GM23338 (cell line): Measurements from ENCODE around the gene DYNC2LI1. TPM values are rescaled to one million over a fixed set of nuclear protein-coding genes. Genes with fewer than 3 reads are reported as not detected.

ENCODE experiments used
- ATAC-seq: fragments of 200-7000 bp; cut with Tn5 transposase; 3 replicates; pipeline ENCODE4 v1.9.1; 2020
- DNase-seq: peaks from one replicate; pipeline ENCODE4 v3.0.0-alpha.2; 2015; ENCODE audit warnings: low spot score
- H2AFZ ChIP-seq: fragments of 200-600 bp; sonication (generic); 2 replicates; pipeline ENCODE4 v1.8.0; 2016; ENCODE audit warnings: antibody characterized with exemption, mild to moderate bottlenecking, moderate library complexity
- H3F3A ChIP-seq: fragments of 200-600 bp; sonication (generic); replicated peaks from 2 replicates; pipeline ENCODE4 v1.8.0; 2017; ENCODE audit warnings: antibody characterized with exemption, mixed run types, low read depth
- H3K27ac ChIP-seq: fragments of 200-600 bp; sonication (generic); 2 replicates; pipeline ENCODE4 v1.6.1; 2016; ENCODE audit warnings: low read depth
- H3K27me3 ChIP-seq: fragments of 200-600 bp; sonication (generic); 2 replicates; pipeline ENCODE4 v1.8.0; 2016; ENCODE audit warnings: mild to moderate bottlenecking, mixed run types, moderate library complexity; ENCODE audit not compliant: insufficient read depth
- H3K36me3 ChIP-seq: fragments of 200-600 bp; sonication (generic); 2 replicates; pipeline ENCODE4 v1.8.0; 2016; ENCODE audit warnings: mild to moderate bottlenecking; ENCODE audit not compliant: insufficient read depth
- H3K4me1 ChIP-seq: fragments of 200-600 bp; sonication (generic); 2 replicates; pipeline ENCODE4 v1.8.0; 2016; ENCODE audit warnings: mild to moderate bottlenecking, moderate library complexity; ENCODE audit not compliant: insufficient read depth
- H3K4me2 ChIP-seq: fragments of 200-600 bp; sonication (generic); 2 replicates; pipeline ENCODE4 v1.7.1; 2017; ENCODE audit warnings: mixed run types
- H3K4me3 ChIP-seq: fragments of 200-600 bp; sonication (generic); 2 replicates; pipeline ENCODE4 v1.6.1; 2016; ENCODE audit warnings: mixed run types
- H3K79me2 ChIP-seq: fragments of 200-600 bp; sonication (generic); replicated peaks from 2 replicates; pipeline ENCODE4 v1.8.0; 2017; ENCODE audit warnings: mild to moderate bottlenecking; ENCODE audit not compliant: insufficient read depth
- H3K9me2 ChIP-seq: fragments of 200-600 bp; sonication (generic); 2 replicates; pipeline ENCODE4 v1.8.0; 2017; ENCODE audit not compliant: insufficient read depth
- H4K20me1 ChIP-seq: fragments of 200-600 bp; sonication (generic); replicated peaks from 2 replicates; pipeline ENCODE4 v1.8.0; 2017; ENCODE audit warnings: mild to moderate bottlenecking; ENCODE audit not compliant: insufficient read depth
- H3K27ac Mint-ChIP-seq: 2 replicates; pipeline ENCODE4 v1.8.0; 2020; ENCODE audit warnings: inconsistent platforms, mild to moderate bottlenecking, moderate library complexity, mixed read lengths
- H3K27me3 Mint-ChIP-seq: 3 replicates; pipeline ENCODE4 v1.8.0; 2022; ENCODE audit warnings: low read depth, mild to moderate bottlenecking, moderate library complexity, mixed read lengths, inconsistent platforms; ENCODE audit not compliant: insufficient read depth, poor library complexity
- H3K36me3 Mint-ChIP-seq: 3 replicates; pipeline ENCODE4 v1.8.0; 2021; ENCODE audit warnings: low read depth, mild to moderate bottlenecking, inconsistent platforms, moderate library complexity, mixed read lengths
- H3K4me1 Mint-ChIP-seq: 3 replicates; pipeline ENCODE4 v1.8.0; 2020; ENCODE audit warnings: mild to moderate bottlenecking, inconsistent platforms, mixed read lengths
- H3K4me3 Mint-ChIP-seq: 3 replicates; pipeline ENCODE4 v1.8.0; 2021; ENCODE audit warnings: moderate library complexity, mild to moderate bottlenecking, inconsistent platforms, mixed read lengths
- H3K9me3 Mint-ChIP-seq: 3 replicates; pipeline ENCODE4 v1.8.0; 2020; ENCODE audit warnings: moderate library complexity, mild to moderate bottlenecking, inconsistent platforms, mixed read lengths
- CREB1 ChIP-seq: fragments of 250-450 bp; sonication (Bioruptor Pico); IDR thresholded peaks from 2 replicates; pipeline ENCODE4 v1.5.0; 2020; ENCODE audit warnings: low read depth, mild to moderate bottlenecking, moderate library complexity
- EZH2 ChIP-seq: fragments of 200-600 bp; sonication (generic); IDR thresholded peaks from one replicate; pipeline ENCODE4 v1.8.0; 2017; ENCODE audit warnings: antibody characterized with exemption, mild to moderate bottlenecking, low read depth; ENCODE audit not compliant: unreplicated experiment
- EZH2phosphoT487 ChIP-seq: fragments of 200-600 bp; sonication (generic); IDR thresholded peaks from one replicate; pipeline ENCODE4 v1.8.1; 2018; ENCODE audit warnings: antibody characterized with exemption; ENCODE audit not compliant: unreplicated experiment
- JUNB ChIP-seq: IDR thresholded peaks from one replicate; pipeline ENCODE4 v1.6.1; 2016; ENCODE audit warnings: antibody characterized with exemption; ENCODE audit not compliant: unreplicated experiment
- NANOG ChIP-seq: IDR thresholded peaks from 2 replicates; pipeline ENCODE4 v1.6.1; 2016; ENCODE audit warnings: antibody characterized with exemption, borderline replicate concordance
- POLR2AphosphoS5 ChIP-seq: IDR thresholded peaks from 2 replicates; pipeline ENCODE4 v1.6.1; 2016; ENCODE audit warnings: antibody characterized with exemption, low read depth
- STAT1 ChIP-seq: IDR thresholded peaks from one replicate; pipeline ENCODE4 v1.6.1; 2016; ENCODE audit warnings: antibody characterized with exemption; ENCODE audit not compliant: unreplicated experiment
- ZNF114 ChIP-seq: fragments of 250-450 bp; sonication (Bioruptor Pico); IDR thresholded peaks from 2 replicates; pipeline ENCODE4 v1.5.0; 2020; ENCODE audit warnings: mild to moderate bottlenecking, moderate library complexity
- ZNF331 ChIP-seq: fragments of 250-450 bp; sonication (Bioruptor Pico); IDR thresholded peaks from 2 replicates; pipeline ENCODE4 v1.5.0; 2020; ENCODE audit warnings: low read depth, mild to moderate bottlenecking, moderate library complexity
- polyA plus RNA-seq: library from polyadenylated mRNA; unstranded; fragments of >200 nt; fragmentation: Nextera tagmentation; extraction: Ambion mirVana; gene quantifications from 2 replicates; pipeline ENCODE4 v1.2.1, GENCODE V29; 2016
- total RNA-seq: library from RNA; depleted of rRNA; stranded (reverse); fragments of >200 nt; shearing (Covaris generic); gene quantifications from 2 replicates; pipeline ENCODE4 v1.2.3, GENCODE V29; 2014
- TF ChIP-seq, protein P1 (sequence below): fragments of 250-450 bp; sonication (Bioruptor Pico); IDR thresholded peaks from 2 replicates; pipeline ENCODE4 v1.5.0; 2020; ENCODE audit warnings: mild to moderate bottlenecking, moderate library complexity
- TF ChIP-seq, protein P2 (sequence below): IDR thresholded peaks from one replicate; pipeline ENCODE4 v1.6.1; 2018; ENCODE audit warnings: antibody characterized with exemption; ENCODE audit not compliant: unreplicated experiment
- TF ChIP-seq, protein P3 (sequence below): IDR thresholded peaks from 2 replicates; pipeline ENCODE4 v1.6.1; 2016; ENCODE audit warnings: antibody characterized with exemption
- TF ChIP-seq, protein P4 (sequence below), 2 experiments: fragments of 200-600 bp in 1 of 2; sonication (generic) in 1 of 2; conservative IDR thresholded peaks; 2 replicates each; pipeline versions ENCODE4 v1.5.1 to v1.6.1; 2016 to 2017; ENCODE audit warnings: antibody characterized with exemption in 2 of 2, low read depth in 2 of 2, mild to moderate bottlenecking in 2 of 2, moderate library complexity in 1 of 2

The DYNC2LI1 gene
- total and polyA plus RNA-seq, 2 experiments from 2014 or later = 8.4 to 11.5 TPM

DNA sequence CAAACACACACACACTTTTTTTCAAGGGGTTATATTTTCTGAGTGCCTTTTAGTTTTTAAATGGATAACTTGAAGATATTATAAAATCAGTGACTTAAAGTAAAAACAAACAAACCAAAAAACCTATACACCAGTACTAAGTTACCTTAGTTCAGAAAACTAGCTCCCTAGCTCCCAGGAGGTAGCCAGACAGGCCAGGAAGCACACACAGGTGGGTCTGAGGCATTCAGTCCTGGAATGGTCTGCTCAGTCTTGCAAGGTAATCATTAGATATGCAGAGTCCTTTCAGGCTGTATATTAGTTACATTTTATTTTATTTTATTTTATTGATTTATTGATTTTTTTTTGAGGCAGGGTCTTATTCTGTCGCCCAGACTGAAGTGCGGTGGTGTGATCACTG, 10.7 kb upstream of the DYNC2LI1 start:
- H3K4me3 ChIP-seq = no peak overlapping the region
- no peak overlapping the region for H3K27ac ChIP-seq

More for the DNA sequence above, 10.7 kb upstream of the DYNC2LI1 start:
- no peak overlapping the region for H3K4me3 Mint-ChIP-seq
- no peaks in the 10 kb centered on the region for H3K4me1 ChIP-seq
- H3K4me1 Mint-ChIP-seq = peaks cover 10% of the 10 kb centered on the region
- no peaks in the 10 kb centered on the region for H3K9me3 Mint-ChIP-seq
- H3K36me3 ChIP-seq = no peaks in the 10 kb centered on the region
- no peaks in the 10 kb centered on the region for H3K36me3 Mint-ChIP-seq
- H3K9me2 ChIP-seq = no peaks in the 10 kb centered on the region
- no peaks in the 10 kb centered on the region for H4K20me1 ChIP-seq
- no peaks in the 10 kb centered on the region for H3K79me2 ChIP-seq
- TF ChIP-seq CREB1 (CRISPR knock-in tag) (no peak), EZH2phosphoT487 (no peak), STAT1 (no peak), ZNF331 (no peak), NANOG (no peak), EZH2 (no peak), JUNB (no peak), POLR2AphosphoS5 (no peak), ZNF114 (no peak)
- TF ChIP-seq, protein P1, sequence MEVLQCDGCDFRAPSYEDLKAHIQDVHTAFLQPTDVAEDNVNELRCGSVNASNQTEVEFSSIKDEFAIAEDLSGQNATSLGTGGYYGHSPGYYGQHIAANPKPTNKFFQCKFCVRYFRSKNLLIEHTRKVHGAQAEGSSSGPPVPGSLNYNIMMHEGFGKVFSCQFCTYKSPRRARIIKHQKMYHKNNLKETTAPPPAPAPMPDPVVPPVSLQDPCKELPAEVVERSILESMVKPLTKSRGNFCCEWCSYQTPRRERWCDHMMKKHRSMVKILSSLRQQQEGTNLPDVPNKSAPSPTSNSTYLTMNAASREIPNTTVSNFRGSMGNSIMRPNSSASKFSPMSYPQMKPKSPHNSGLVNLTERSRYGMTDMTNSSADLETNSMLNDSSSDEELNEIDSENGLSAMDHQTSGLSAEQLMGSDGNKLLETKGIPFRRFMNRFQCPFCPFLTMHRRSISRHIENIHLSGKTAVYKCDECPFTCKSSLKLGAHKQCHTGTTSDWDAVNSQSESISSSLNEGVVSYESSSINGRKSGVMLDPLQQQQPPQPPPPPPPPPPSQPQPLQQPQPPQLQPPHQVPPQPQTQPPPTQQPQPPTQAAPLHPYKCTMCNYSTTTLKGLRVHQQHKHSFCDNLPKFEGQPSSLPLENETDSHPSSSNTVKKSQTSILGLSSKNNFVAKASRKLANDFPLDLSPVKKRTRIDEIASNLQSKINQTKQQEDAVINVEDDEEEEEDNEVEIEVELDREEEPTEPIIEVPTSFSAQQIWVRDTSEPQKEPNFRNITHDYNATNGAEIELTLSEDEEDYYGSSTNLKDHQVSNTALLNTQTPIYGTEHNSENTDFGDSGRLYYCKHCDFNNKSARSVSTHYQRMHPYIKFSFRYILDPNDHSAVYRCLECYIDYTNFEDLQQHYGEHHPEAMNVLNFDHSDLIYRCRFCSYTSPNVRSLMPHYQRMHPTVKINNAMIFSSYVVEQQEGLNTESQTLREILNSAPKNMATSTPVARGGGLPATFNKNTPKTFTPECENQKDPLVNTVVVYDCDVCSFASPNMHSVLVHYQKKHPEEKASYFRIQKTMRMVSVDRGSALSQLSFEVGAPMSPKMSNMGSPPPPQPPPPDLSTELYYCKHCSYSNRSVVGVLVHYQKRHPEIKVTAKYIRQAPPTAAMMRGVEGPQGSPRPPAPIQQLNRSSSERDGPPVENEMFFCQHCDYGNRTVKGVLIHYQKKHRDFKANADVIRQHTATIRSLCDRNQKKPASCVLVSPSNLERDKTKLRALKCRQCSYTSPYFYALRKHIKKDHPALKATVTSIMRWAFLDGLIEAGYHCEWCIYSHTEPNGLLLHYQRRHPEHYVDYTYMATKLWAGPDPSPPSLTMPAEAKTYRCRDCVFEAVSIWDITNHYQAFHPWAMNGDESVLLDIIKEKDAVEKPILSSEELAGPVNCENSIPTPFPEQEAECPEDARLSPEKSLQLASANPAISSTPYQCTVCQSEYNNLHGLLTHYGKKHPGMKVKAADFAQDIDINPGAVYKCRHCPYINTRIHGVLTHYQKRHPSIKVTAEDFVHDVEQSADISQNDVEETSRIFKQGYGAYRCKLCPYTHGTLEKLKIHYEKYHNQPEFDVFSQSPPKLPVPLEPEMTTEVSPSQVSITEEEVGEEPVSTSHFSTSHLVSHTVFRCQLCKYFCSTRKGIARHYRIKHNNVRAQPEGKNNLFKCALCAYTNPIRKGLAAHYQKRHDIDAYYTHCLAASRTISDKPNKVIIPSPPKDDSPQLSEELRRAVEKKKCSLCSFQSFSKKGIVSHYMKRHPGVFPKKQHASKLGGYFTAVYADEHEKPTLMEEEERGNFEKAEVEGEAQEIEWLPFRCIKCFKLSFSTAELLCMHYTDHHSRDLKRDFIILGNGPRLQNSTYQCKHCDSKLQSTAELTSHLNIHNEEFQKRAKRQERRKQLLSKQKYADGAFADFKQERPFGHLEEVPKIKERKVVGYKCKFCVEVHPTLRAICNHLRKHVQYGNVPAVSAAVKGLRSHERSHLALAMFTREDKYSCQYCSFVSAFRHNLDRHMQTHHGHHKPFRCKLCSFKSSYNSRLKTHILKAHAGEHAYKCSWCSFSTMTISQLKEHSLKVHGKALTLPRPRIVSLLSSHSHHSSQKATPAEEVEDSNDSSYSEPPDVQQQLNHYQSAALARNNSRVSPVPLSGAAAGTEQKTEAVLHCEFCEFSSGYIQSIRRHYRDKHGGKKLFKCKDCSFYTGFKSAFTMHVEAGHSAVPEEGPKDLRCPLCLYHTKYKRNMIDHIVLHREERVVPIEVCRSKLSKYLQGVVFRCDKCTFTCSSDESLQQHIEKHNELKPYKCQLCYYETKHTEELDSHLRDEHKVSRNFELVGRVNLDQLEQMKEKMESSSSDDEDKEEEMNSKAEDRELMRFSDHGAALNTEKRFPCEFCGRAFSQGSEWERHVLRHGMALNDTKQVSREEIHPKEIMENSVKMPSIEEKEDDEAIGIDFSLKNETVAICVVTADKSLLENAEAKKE = no peak
- TF ChIP-seq, protein P2, sequence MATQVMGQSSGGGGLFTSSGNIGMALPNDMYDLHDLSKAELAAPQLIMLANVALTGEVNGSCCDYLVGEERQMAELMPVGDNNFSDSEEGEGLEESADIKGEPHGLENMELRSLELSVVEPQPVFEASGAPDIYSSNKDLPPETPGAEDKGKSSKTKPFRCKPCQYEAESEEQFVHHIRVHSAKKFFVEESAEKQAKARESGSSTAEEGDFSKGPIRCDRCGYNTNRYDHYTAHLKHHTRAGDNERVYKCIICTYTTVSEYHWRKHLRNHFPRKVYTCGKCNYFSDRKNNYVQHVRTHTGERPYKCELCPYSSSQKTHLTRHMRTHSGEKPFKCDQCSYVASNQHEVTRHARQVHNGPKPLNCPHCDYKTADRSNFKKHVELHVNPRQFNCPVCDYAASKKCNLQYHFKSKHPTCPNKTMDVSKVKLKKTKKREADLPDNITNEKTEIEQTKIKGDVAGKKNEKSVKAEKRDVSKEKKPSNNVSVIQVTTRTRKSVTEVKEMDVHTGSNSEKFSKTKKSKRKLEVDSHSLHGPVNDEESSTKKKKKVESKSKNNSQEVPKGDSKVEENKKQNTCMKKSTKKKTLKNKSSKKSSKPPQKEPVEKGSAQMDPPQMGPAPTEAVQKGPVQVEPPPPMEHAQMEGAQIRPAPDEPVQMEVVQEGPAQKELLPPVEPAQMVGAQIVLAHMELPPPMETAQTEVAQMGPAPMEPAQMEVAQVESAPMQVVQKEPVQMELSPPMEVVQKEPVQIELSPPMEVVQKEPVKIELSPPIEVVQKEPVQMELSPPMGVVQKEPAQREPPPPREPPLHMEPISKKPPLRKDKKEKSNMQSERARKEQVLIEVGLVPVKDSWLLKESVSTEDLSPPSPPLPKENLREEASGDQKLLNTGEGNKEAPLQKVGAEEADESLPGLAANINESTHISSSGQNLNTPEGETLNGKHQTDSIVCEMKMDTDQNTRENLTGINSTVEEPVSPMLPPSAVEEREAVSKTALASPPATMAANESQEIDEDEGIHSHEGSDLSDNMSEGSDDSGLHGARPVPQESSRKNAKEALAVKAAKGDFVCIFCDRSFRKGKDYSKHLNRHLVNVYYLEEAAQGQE = no peak
- TF ChIP-seq, protein P3, sequence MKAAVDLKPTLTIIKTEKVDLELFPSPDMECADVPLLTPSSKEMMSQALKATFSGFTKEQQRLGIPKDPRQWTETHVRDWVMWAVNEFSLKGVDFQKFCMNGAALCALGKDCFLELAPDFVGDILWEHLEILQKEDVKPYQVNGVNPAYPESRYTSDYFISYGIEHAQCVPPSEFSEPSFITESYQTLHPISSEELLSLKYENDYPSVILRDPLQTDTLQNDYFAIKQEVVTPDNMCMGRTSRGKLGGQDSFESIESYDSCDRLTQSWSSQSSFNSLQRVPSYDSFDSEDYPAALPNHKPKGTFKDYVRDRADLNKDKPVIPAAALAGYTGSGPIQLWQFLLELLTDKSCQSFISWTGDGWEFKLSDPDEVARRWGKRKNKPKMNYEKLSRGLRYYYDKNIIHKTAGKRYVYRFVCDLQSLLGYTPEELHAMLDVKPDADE = no peak
- TF ChIP-seq, protein P4, sequence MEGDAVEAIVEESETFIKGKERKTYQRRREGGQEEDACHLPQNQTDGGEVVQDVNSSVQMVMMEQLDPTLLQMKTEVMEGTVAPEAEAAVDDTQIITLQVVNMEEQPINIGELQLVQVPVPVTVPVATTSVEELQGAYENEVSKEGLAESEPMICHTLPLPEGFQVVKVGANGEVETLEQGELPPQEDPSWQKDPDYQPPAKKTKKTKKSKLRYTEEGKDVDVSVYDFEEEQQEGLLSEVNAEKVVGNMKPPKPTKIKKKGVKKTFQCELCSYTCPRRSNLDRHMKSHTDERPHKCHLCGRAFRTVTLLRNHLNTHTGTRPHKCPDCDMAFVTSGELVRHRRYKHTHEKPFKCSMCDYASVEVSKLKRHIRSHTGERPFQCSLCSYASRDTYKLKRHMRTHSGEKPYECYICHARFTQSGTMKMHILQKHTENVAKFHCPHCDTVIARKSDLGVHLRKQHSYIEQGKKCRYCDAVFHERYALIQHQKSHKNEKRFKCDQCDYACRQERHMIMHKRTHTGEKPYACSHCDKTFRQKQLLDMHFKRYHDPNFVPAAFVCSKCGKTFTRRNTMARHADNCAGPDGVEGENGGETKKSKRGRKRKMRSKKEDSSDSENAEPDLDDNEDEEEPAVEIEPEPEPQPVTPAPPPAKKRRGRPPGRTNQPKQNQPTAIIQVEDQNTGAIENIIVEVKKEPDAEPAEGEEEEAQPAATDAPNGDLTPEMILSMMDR (conservative IDR thresholded peaks at IDR 0.05; ENCODE audit: low read depth in 2 of 2) = no peak
- H3K27me3 Mint-ChIP-seq = no peaks in the 10 kb centered on the region
- no peak for DNase-seq
- H3F3A ChIP-seq = no peaks in the 10 kb centered on the region
- no peak for ATAC-seq
- no peak overlapping the region for H3K27ac Mint-ChIP-seq
- H2AFZ ChIP-seq = no peak overlapping the region
- H3K4me2 ChIP-seq = no peak overlapping the region
- H3K27me3 ChIP-seq = no peaks in the 10 kb centered on the region
